GM12875 (cell line): ENCODE data around the gene FOXK1.
A peak's percentile ranks its signal among the peaks of the same experiment; 100 is the strongest.

Source experiments
- H3K4me3 ChIP-seq: one replicate; pipeline ENCODE4 v1.5.1; 2011; ENCODE audit warnings: low read depth, low read length, control low read depth
- CTCF ChIP-seq: IDR thresholded peaks from 2 replicates; pipeline ENCODE4 v1.5.1; 2011; ENCODE audit warnings: low read depth, mild to moderate bottlenecking, control low read depth, inconsistent platforms, low read length, moderate library complexity, borderline replicate concordance; ENCODE audit not compliant: insufficient read depth

The FOXK1 gene

GRCh38 chr7:4681886-4682620 is at the start of gene FOXK1:
FOXK1 (plus strand) TSS chr7:4682295; CDS start chr7:4682309, 14 bp downstream.
- TF ChIP-seq CTCF = no peak

GRCh38 chr7:4633012-4633411 is 49.1 kb upstream of the FOXK1 start:
- H3K4me3 ChIP-seq = no peak overlapping the region
- TF ChIP-seq CTCF = no peak

More at GRCh38 chr7:4681886-4682620, at the start of gene FOXK1:
- peak within 1 kb of the TSS; percentile 89 for H3K4me3 ChIP-seq

- no peak for TF ChIP-seq CTCF
- no peak overlapping the region for H3K4me3 ChIP-seq
Observed at GRCh38 chr7:4634166-4634565, 47.9 kb upstream of the FOXK1 start.

- no peak overlapping the region for H3K4me3 ChIP-seq
- TF ChIP-seq CTCF = no peak
Observed at GRCh38 chr7:4638781-4639575, 43.1 kb upstream of the FOXK1 start.

GRCh38 chr7:4641091-4641666 is 40.9 kb upstream of the FOXK1 start:
- no peak for TF ChIP-seq CTCF
- peak overlapping the region; percentile 59 for H3K4me3 ChIP-seq

GRCh38 chr7:4641667-4642467 is 40.2 kb upstream of the FOXK1 start:
- peak; percentile 61; the same call in 1 of the 2 replicates for TF ChIP-seq CTCF
- peak overlapping the region; percentile 70 for H3K4me3 ChIP-seq
